ENCODE results near the gene CHFR. TPM values are rescaled to one million over a fixed set of nuclear protein-coding genes. Genes with fewer than 3 reads are reported as not detected.
"Not testable (repeated sequence)": the region's sequence is repeated elsewhere in the genome, so short reads cannot be mapped to it uniquely, and the experiment has no call there.

The CHFR gene, protein sequence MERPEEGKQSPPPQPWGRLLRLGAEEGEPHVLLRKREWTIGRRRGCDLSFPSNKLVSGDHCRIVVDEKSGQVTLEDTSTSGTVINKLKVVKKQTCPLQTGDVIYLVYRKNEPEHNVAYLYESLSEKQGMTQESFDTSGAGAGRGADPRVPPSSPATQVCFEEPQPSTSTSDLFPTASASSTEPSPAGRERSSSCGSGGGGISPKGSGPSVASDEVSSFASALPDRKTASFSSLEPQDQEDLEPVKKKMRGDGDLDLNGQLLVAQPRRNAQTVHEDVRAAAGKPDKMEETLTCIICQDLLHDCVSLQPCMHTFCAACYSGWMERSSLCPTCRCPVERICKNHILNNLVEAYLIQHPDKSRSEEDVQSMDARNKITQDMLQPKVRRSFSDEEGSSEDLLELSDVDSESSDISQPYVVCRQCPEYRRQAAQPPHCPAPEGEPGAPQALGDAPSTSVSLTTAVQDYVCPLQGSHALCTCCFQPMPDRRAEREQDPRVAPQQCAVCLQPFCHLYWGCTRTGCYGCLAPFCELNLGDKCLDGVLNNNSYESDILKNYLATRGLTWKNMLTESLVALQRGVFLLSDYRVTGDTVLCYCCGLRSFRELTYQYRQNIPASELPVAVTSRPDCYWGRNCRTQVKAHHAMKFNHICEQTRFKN
- total RNA-seq, result 10.5 TPM
- long read RNA-seq, partial matches to known transcripts, result 19 of 35 reads
- long read RNA-seq, other reads (novel, unspliced or antisense), result 11 of 35 reads

DNA sequence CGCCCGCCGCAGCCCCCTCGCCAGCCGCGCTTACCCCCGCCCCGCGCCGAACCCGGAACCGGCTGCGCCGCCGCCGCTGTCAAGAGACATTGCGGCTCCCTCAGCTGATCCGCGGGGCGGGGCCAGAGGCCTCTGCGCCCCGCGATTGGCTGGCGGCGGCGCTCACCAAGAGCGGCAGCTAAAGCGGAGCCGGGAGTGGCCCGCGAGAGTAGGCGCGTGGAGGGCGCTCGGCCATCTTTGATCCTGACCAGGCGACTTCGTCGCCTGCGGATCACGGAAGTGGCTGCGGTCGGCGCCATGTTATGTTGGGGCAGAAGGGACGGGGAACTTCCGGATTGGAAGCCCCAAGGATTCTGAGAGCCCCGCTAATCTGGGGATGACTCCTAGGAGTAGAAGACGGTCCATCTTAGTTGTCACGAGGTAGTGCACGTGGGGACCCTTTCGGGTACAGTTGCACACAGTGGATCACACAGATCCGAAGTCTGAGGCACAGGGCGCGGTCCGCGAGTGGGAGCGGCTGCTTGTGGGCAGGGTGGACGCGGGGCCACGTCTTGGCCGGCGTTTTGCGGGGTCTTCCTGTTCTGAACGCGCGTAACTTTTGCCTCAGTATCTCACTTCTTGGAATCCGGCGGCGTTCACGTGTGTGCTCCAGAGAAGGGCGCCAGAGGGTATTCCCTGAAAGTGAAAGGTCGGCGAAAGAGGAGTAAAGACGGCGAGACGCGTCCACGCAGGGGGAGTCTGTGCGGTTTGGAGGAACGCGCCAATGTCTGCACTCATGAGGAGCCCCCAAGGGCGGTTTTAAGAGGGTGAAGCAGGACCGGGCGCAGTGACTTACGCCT is at the start of gene CHFR:
TSS of gene CHFR (minus strand) at position 93 of the 839 bp plus-strand sequence. CDS start 277 bp downstream, outside the sequence.
- intact Hi-C loops (cut with DNase I), result no loop called here
- ATAC-seq (ENCODE audit: poor library complexity), result peak; percentile 100
- peak; percentile 98 for DNase-seq

DNA sequence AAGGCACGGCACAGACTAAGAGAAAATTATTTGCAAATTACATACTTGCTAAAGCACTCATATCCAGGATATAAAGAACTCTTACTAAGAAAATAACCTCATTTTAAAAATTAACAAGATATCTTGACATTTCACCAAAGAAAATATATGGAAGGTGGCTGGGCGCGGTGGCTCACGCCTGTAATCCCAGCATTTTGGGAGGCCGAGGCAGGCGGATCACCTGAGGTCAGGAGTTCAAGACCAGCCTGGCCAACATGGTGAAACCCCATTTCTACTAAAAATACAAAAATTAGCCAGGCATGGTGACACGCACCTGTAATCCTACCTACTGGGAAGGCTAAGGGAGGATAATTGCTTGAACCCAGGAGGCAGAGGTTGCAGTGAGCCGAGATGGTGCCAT is 49.5 kb upstream of the CHFR start:
- ATAC-seq (ENCODE audit: poor library complexity); DNase-seq; intact Hi-C loops (cut with DNase I): not testable (repeated sequence)

DNA sequence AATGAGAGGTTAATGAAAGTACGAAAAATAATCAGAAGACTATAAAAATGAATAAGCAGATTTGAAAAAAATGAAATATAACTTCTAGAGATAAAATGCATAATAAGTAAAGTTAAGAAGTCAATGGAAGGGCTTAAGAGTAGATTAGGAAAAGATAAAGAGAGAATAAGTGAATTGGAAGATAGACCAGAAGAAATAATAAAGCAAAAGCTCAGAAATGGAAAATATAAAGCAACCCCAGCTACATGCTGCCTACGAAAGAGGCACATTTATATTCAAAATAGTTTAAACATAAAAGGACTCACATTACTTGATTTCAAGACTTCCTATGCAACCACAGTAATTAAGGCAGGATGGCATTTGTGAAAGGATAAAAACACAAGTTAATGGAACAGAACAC is 48.8 kb upstream of the CHFR start:
- ATAC-seq (ENCODE audit: poor library complexity), result no peak
- no peak for DNase-seq
- intact Hi-C loops (cut with DNase I), result no loop called here

DNA sequence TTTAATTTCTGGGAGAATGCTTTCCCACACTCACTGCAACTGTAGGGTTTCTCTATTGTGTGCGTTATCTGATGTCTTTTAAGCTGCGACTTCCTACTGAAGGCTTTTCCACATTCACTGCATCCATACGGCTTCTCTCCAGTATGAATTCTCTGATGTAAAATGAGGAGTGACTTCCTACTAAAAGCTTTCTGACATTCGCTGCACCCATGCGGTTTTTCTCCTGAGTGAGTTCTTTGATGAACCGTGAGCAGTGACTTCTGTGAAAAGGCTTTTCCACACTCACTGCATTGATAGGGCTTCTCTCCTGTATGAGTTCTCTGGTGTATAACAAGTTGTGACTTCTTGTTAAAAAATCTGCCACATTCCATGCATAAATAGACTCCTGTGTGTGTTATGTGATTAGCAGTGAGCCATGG is 39.0 kb upstream of the CHFR start:
- no peak for DNase-seq
- no peak for ATAC-seq (ENCODE audit: poor library complexity)
- intact Hi-C loops (cut with DNase I), result no loop called here

DNA sequence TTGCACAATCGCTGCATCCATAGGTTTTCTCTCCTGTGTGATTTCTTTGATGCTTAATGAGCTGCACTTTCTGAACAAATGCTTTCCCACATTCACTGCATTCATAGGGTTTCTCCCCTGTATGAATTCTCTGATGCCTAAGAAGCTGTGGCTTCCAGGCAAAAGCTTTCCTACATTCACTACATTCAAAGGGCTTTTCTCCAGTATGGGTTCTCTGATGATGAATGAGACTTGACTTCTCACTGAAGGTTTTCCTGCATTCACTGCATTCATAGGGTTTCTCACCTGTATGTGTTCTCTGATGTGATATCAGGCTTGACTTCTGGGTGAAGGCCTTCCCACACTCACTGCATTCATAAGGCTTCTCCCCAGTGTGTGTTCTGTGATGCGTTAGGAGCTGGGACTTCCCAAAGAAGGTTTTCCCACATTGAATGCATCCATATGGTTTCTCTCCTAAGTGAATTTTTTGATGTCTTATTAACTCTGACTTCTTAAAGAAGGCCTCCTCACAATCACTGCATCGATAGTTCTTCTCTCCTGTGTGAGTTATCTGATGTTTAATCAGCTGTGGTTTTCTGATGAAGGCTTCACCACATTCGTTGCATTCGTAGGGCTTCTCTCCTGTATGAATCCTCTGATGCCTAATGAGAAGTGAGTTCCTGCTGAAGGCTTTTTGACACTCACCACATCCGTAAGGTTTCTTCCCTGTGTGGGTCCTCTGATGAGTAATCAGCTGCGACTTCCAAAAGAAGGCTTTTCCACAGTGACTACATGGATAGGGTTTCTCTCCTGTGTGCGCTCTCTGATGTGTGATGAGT is 38.4 kb upstream of the CHFR start:
- intact Hi-C loops (cut with DNase I), result no loop called here
- no peak for DNase-seq
- ATAC-seq (ENCODE audit: poor library complexity), result no peak

DNA sequence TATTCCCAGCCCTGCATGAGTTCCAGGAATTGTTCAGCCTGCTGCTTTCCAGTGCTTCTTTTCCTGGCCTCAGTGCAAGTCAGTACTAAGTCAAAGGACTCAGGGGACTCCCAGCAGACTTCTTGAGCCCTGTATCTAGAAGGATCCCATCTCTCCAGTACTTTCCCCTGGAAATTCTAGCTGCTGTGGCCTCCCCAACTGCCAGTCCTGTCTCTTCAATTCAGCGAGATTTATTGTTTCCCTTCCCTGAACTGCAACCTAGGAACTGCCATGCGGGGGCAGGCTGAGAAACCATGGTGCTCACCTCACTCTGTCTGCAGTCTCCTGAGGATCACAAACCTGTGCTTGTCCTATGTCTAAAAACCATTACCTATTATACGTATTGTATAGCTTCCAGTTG is 37.0 kb upstream of the CHFR start:
- intact Hi-C loops (cut with DNase I), result no loop called here
- ATAC-seq (ENCODE audit: poor library complexity) (no peak), DNase-seq (no peak)

DNA sequence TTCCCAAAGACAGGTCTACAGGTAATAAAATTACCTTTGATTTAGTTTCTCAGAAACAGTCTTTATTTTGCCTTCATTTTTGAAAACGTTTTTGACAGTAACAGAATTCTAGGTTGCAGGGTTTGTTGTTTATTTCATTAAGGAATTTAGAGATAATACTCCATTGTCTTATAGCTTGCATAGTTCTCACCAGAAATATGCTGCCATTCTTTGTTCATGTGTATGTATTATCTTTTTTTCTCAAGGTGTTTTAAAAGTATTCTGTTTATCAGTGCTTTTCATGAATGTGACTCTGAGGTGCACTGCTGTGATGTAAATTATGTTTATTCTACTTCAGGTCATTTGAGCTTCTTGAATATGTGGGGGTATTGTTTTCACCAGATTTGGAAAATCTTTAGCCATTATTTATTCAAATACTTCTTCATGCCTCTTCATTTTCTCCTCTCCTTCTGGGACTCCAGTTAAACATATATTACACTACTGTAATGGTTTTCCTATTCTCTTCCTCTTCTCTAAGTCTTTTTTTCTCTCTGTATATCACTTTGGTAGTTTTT is 36.0 kb upstream of the CHFR start:
- ATAC-seq (ENCODE audit: poor library complexity), result no peak
- intact Hi-C loops (cut with DNase I), result no loop called here
- DNase-seq, result no peak

DNA sequence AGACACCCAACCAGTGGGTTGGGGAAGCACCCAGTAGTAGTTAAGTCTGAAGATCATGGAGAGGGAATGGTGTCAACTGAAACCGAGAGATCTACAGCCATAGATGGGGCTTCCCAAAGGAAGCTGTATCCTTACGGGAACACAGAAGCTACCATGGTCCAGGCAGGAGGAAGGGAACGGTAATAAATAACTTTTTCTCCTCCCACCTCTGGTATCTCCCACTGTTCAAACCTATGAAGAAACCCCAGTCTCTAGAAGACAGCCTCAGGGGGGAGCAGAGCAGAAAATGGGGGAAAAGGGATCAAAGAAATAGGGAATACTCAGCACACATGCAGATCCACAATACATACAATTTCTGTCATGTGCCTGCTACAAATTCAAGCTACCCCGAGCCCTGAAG is 35.3 kb upstream of the CHFR start:
- ATAC-seq (ENCODE audit: poor library complexity) (no peak), DNase-seq (no peak)
- intact Hi-C loops (cut with DNase I), result no loop called here

DNA sequence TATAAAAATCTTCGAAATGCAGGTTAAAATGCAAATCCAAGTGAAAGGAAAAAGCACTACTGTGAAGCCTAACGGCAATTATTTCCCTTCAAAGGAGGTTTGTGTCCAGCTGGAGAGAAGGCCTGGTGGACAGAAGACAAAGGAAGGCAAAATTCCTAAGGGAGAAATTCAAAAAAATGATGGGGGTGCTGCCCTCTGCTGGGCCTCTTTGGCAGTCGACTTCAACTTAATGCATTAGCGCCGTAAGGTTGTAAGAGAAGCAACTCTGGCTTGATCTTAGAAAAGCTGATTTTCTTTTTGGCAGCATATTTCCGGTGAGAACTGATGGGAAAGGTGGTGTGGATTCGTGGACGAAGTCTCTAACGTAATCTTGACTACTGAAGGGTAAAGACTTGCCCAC is 34.3 kb upstream of the CHFR start:
- intact Hi-C loops (cut with DNase I), result no loop called here
- no peak for ATAC-seq (ENCODE audit: poor library complexity)
- DNase-seq, result no peak

DNA sequence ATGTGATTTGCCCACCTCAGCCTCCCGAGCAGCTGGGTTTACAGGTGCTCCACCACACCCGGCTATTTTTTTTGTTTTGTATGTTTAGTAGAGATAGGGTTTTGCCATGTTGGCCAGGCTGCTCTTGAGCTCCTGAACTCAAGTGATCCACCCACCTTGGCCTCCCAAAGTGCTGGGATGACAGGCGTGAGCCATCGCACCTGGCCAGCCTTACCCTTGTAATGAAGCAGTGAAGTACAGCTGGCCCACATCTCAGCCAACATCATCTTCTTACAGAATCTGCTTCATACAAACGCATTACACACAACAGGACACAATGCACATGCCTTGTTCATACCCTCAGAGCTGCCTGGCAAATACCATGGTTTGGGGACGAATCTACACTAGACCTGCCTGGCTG is 31.3 kb upstream of the CHFR start:
- no peak for DNase-seq
- intact Hi-C loops (cut with DNase I), result no loop called here
- ATAC-seq (ENCODE audit: poor library complexity), result no peak

DNA sequence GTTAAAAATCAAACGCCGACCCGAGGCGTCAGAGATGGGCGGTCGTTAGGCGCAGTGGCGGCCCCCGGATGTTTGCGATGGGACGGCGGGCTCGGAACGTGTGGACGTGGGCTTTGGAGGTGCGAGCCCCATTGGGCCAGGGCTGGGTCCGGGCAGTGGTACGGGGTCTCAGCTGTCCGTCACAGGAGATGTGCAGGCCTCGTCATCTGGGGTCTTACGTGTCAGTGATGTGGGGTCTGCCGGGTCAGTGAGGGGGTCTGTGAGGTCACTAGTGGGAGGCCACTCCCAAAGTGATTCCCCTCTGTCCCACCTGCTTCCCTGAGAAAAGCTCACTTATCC is 21.6 kb upstream of the CHFR start:
- intact Hi-C loops (cut with DNase I), result no loop called here
- DNase-seq, result no peak

DNA sequence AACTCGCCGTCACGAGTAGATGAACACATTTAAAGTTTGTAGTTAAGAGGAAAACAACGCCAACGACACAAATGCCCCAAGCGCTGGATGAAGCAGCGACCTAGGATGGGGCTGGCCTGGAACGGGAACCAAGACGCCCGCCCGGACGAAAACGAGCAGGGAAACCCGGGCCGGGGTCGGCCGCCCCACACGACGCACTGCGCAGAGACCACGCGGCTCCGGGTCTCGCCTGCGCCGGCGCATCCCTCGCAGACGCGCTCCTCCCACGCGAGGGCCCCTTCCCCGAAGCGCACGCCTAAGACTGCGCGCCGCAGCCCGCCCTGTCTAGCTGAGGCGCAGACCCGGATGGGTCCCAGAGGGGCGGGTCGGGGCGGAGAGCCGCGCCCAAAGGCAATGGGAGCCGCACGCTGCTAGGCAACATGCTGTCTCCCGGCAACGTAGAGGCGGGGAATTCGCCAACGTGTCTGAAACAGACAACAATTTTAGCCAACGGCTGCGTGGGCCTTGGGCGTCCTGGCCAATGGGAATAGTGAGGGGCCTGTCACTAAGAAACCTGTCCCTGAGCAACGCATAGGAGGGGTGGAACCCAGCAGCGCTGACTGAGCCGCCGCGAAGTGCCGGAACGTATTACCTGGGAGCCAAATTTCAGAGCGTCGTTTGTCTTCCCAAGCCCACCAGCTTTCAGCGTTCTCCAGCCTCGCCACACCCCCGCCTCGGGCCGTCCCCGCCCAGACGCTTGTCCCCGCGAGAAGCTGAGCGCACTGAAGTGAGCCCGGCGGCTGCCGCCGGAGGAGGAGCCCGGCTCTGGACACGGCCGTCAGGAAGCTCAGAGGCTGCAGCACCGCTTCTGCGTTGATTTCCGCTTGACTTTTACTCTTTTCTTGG is 21.0 kb upstream of the CHFR start:
- DNase-seq, result peak; percentile 96
- intact Hi-C loops (cut with DNase I), result no loop called here
- peak; percentile 95 for ATAC-seq (ENCODE audit: poor library complexity)

More for the DNA sequence above, 21.6 kb upstream of the CHFR start:
- ATAC-seq (ENCODE audit: poor library complexity), result peak; percentile 7

DNA sequence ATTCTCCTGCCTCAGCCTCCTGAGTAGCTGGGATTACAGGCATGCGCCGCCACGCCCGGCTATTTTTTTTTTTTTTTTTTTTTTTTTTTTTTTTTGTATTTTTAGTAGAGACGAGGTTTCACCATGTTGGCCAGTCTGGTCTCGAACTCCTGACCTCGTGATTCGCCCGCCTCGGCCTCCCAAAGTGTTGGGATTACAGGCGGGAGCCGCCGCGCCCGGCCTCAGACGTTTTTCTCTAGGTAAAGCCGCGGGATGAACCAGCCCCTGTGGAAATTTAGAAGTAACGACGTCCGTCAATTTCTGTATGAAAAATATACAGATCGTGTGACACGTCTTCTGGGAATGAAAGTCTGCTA is 20.4 kb upstream of the CHFR start:
- intact Hi-C loops (cut with DNase I); ATAC-seq (ENCODE audit: poor library complexity); DNase-seq: not testable (repeated sequence)

DNA sequence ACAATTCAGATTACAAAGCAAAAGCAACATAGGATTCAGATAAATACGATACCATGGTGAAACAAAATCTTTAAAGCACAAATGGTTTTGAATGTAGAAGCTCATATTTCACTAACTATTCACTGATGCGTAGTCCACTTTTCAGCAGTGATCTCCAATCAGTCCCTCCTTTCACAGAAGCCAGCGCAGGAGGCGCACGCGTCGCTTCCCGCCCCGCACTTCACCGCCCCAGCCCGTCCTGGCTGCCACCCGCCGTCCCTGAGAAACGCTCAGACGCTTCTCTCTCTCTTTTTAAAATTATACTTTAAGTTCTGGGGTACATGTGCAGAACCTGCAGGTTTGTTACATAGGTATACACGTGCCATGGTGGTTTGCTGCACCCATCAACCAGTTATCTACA is 19.8 kb upstream of the CHFR start:
- no peak for ATAC-seq (ENCODE audit: poor library complexity)
- intact Hi-C loops (cut with DNase I), result no loop called here
- no peak for DNase-seq

DNA sequence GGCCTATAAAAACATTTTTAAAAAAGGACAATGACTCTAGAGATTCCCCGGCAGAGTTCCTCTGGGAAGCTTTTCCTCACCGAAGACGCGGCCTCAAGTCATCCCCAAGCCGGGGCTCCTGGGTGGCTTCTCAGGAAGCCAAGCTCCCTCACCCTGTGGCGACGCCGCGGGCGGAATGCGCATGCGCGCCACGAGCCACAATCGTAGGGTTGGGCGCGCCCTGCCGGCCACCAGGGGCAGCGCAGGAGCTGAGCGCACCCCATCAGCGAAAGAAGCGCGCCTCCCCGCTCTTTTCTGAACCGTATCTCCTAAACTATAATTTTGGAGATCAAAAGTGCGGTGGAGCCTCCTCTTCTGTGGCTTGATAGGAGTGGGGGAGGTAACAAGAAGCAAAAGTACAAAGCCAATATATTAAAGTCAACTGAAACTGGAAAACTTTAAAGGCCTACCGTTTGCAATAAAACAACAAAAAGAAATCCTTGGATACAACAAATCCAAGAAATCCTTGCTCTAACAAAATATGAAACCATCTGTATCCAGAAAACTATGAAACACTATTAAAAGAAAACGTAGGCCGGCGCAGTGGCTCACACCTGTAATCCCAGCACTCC is 17.4 kb upstream of the CHFR start:
- intact Hi-C loops (cut with DNase I), result no loop called here
- DNase-seq (peak; percentile 92), ATAC-seq (ENCODE audit: poor library complexity) (peak; percentile 45)

DNA sequence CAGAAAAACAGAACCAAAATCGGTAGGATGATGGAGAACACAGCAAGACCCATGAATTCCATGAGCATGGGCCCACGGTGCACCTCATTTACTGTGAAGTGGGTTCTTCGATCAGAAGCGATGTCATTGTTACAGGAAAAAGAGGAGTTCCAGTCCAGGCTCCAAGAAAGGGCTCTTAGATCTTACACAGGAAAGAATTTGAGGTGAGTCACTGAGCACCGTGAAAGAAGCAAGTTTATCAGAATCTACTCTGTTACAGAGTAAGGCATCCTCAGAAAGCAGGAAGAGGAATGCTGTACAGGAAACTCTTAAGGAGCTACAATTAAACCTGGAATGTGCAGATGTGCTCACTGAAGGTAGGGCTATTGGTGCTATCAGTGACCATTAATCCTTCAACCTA is 11.6 kb upstream of the CHFR start:
- intact Hi-C loops (cut with DNase I), result no loop called here
- DNase-seq, result no peak
- ATAC-seq (ENCODE audit: poor library complexity), result no peak

DNA sequence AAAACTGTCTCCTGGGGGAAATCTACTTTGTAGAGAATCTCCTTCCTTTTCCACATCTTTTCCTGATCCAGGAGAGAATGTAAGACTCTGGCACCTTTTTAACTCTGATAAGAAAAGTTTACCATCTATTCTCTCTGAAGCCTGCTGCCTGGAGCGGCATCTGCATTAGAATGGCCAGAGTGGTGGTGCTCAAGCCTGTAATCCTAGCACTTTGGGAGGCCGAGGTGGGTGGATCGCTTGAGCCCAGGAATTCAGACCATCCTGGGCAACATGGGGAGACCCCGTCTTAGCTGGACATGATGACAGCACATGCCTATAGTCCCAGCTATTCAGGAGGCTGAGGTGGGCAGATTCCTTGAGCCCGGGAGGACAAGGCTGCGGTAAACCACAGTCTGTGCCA is 1.4 kb upstream of the CHFR start:
- DNase-seq (no peak), ATAC-seq (ENCODE audit: poor library complexity) (no peak)
- intact Hi-C loops (cut with DNase I), result no loop called here
